C4-2B (cell line): ENCODE results near the gene SPAG4.

Experiments used
- ZFX ChIP-seq: fragments of 450-650 bp; IDR thresholded peaks from 2 replicates; pipeline ENCODE4 v1.6.1; 2017
- TF ChIP-seq, protein P1 (sequence below): fragments of 450-650 bp; conservative IDR thresholded peaks from 2 replicates; pipeline ENCODE4 v1.5.1; 2017; ENCODE audit warnings: mild to moderate bottlenecking

DNA sequence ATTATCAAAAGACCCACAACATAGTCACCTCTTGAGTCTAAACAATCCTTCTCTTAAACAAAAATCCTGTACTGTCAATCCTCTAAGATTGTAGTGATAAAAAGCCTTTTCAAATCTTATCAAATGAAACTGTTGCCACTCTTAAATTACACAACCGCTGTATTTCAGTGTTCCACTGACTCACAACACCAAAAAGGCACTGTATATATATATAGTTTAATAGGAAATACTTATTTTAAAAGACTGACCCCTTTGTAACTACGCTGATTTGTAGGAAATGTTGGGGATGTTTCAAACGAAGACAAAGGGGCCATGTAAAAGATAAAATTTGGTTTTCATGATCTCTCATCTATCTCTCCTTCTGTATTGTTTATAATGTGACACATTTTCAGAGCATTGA, 35.0 kb downstream of the SPAG4 start:
- TF ChIP-seq, protein P1, sequence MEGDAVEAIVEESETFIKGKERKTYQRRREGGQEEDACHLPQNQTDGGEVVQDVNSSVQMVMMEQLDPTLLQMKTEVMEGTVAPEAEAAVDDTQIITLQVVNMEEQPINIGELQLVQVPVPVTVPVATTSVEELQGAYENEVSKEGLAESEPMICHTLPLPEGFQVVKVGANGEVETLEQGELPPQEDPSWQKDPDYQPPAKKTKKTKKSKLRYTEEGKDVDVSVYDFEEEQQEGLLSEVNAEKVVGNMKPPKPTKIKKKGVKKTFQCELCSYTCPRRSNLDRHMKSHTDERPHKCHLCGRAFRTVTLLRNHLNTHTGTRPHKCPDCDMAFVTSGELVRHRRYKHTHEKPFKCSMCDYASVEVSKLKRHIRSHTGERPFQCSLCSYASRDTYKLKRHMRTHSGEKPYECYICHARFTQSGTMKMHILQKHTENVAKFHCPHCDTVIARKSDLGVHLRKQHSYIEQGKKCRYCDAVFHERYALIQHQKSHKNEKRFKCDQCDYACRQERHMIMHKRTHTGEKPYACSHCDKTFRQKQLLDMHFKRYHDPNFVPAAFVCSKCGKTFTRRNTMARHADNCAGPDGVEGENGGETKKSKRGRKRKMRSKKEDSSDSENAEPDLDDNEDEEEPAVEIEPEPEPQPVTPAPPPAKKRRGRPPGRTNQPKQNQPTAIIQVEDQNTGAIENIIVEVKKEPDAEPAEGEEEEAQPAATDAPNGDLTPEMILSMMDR, result no peak
- no peak for TF ChIP-seq ZFX
